Measurements from ENCODE around the gene PATL1.
"Not testable (repeated sequence)": the region's sequence is repeated elsewhere in the genome, so short reads cannot be mapped to it uniquely, and the experiment has no call there.

The PATL1 gene

GRCh38 chr11:59707371-59707770, 38.5 kb upstream of the PATL1 start:
- Histone ChIP-seq H3K27ac (no peak overlapping the region), H3K4me3 (ENCODE audit: low read depth, low read length) (no peak overlapping the region), H3K27me3 (ENCODE audit: insufficient read depth, low read depth, severe bottlenecking) (no peaks in the 10 kb centered on the region), H3K36me3 (no peaks in the 10 kb centered on the region), H3K9me3 (ENCODE audit: severe bottlenecking) (peaks cover 2% of the 10 kb centered on the region)
- TF ChIP-seq CTCF (IDR thresholded peaks at IDR 0.05; ENCODE audit: low read depth, low read length): no peak
- DNase-seq: no peak

GRCh38 chr11:59706518-59707285, 37.9 kb upstream of the PATL1 start:
- Histone ChIP-seq H3K27ac (no peak overlapping the region), H3K4me3 (ENCODE audit: low read depth, low read length) (no peak overlapping the region), H3K9me3 (ENCODE audit: severe bottlenecking) (peaks cover 2% of the 10 kb centered on the region), H3K36me3 (no peaks in the 10 kb centered on the region), H3K27me3 (ENCODE audit: insufficient read depth, low read depth, severe bottlenecking) (no peaks in the 10 kb centered on the region)
- no peak for DNase-seq
- TF ChIP-seq CTCF (IDR thresholded peaks at IDR 0.05; ENCODE audit: low read depth, low read length): no peak

- H3K9me3 ChIP-seq (ENCODE audit: severe bottlenecking): peaks cover 2% of the 10 kb centered on the region
- no peak overlapping the region for H3K27ac ChIP-seq
- H3K27me3 ChIP-seq (ENCODE audit: insufficient read depth, low read depth, severe bottlenecking): no peaks in the 10 kb centered on the region
- no peaks in the 10 kb centered on the region for H3K36me3 ChIP-seq
- no peak overlapping the region for H3K4me3 ChIP-seq (ENCODE audit: low read depth, low read length)
- DNase-seq: no peak
- TF ChIP-seq CTCF (IDR thresholded peaks at IDR 0.05; ENCODE audit: low read depth, low read length): no peak
Observed at GRCh38 chr11:59705294-59705693, 36.5 kb upstream of the PATL1 start.

- H3K4me3 ChIP-seq (ENCODE audit: low read depth, low read length); H3K27me3 ChIP-seq (ENCODE audit: insufficient read depth, low read depth, severe bottlenecking); H3K36me3 ChIP-seq; H3K9me3 ChIP-seq (ENCODE audit: severe bottlenecking); DNase-seq; H3K27ac ChIP-seq: not testable (repeated sequence)
Observed at GRCh38 chr11:59703515-59703914, 34.7 kb upstream of the PATL1 start.

- H3K27me3 ChIP-seq (ENCODE audit: insufficient read depth, low read depth, severe bottlenecking); H3K9me3 ChIP-seq (ENCODE audit: severe bottlenecking); H3K4me3 ChIP-seq (ENCODE audit: low read depth, low read length); H3K36me3 ChIP-seq; H3K27ac ChIP-seq; DNase-seq: not testable (repeated sequence)
Observed at GRCh38 chr11:59700157-59700556, 31.3 kb upstream of the PATL1 start.

- no peak for TF ChIP-seq CTCF (IDR thresholded peaks at IDR 0.05; ENCODE audit: low read depth, low read length)
- Histone ChIP-seq H3K4me3 (ENCODE audit: low read depth, low read length) (no peak overlapping the region), H3K27ac (no peak overlapping the region), H3K36me3 (no peaks in the 10 kb centered on the region), H3K9me3 (ENCODE audit: severe bottlenecking) (no peaks in the 10 kb centered on the region), H3K27me3 (ENCODE audit: insufficient read depth, low read depth, severe bottlenecking) (no peaks in the 10 kb centered on the region)
- no peak for DNase-seq
Observed at GRCh38 chr11:59698506-59698905, 29.7 kb upstream of the PATL1 start.

GRCh38 chr11:59692915-59693314, 24.1 kb upstream of the PATL1 start:
- Histone ChIP-seq H3K27ac (no peak overlapping the region), H3K9me3 (ENCODE audit: severe bottlenecking) (peaks cover 8% of the 10 kb centered on the region), H3K27me3 (ENCODE audit: insufficient read depth, low read depth, severe bottlenecking) (no peaks in the 10 kb centered on the region), H3K36me3 (no peaks in the 10 kb centered on the region), H3K4me3 (ENCODE audit: low read depth, low read length) (no peak overlapping the region)
- no peak for DNase-seq
- no peak for TF ChIP-seq CTCF (IDR thresholded peaks at IDR 0.05; ENCODE audit: low read depth, low read length)

Data from WERI-Rb-1 (cell line).